ENCODE data around the gene LYPD8.

The LYPD8 gene

DNA sequence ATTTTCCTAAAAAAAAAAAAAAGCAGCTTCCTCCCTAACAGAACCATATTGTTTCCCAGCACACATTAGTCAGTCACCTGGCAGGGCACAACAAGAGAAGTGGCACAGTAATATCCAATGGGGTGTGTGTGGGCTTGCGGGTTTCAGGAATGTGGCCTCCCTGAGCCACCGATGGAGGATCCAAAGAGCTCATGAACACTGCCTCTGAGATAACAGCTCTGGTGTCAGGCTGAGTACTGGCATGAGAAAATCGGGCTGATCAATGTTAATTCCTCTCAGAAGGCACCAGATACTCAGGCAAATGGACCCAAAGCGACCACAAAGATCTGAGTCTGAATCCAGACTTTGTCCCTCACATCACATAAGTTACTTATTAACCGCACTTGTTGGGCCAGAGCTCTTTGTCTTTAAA lies 2.2 kb upstream of the LYPD8 start:
- no peak for DNase-seq (ENCODE audit: low read depth)

DNA sequence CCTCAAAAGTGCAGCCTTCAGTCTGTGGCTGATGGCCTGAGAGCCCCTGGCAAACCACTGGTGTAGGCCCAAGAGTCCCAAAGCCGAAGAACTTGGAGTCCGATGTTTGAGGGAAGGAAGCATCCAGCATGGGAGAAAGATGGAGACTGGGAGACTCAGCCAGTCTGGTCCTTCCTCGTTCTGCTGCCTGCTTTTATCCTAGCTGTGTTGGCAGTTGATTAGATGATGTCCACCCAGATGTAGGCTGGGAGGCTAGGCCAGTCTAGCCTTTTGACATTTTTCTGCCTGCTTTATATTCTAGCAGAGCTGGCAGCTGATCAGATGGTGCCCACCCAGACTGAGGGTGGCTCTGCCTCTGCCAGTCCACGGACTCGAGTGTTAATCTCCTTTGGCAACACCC lies 1.1 kb upstream of the LYPD8 start:
- no peak for DNase-seq (ENCODE audit: low read depth)

DNA sequence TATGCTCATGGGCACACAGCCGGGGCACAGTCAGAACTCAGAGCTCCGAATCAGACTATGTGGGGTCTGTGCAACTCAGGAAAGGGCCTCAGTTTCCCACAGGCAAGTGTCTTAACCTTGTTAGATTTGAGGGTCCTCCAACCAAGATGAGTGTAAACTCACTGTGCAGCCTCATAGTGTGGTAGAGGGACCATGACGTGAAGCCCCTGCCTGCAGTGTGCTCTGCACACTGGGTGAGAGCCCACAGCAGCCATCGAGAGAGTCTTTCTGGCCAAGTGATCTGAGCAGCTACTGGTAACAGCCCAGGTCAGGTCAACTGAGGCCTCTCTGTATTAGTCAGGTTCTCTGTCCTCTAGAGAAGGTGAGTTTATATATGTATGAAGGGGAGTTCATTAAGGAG lies 592 bp upstream of the LYPD8 start:
- no peak for DNase-seq (ENCODE audit: low read depth)

DNA sequence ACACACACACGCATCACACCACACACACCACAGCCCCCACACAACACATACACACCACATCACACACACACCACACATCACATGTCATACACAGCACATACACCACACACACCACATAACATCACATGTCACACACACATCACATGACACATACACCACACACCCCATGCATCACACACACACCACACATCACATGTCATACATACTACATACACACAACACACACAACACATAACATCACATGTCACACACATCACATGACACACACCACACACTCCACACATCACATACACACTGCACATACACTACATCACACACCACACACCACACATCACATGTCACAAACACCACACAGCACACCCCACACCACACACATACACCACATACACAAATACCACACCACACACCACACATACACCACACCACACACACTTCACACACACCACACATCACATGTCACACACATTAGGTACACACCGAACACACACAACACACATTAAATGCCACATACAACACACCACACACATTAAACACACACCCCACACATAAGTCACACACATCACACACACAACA lies 1.8 kb downstream of the LYPD8 start:
- DNase-seq (ENCODE audit: low read depth): no peak

DNA sequence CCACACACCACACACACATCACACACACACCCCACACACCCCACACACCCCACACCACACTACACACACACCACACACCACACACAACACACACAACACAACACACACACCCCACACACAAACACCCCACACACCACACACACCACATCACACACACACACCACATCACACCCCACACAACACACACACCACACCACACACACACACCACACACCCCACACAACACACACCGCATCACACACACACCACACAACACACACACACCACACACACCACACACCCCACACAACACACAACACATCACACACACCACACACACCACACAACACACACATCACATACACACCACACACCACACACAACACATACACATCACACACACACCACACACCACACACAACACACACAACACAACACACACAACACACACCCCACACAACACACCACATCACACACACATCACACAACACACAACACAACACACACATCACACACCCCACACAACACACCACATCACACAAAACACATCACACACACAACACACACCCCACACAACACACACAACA lies 2.4 kb downstream of the LYPD8 start:
- DNase-seq (ENCODE audit: low read depth): no peak

DNA sequence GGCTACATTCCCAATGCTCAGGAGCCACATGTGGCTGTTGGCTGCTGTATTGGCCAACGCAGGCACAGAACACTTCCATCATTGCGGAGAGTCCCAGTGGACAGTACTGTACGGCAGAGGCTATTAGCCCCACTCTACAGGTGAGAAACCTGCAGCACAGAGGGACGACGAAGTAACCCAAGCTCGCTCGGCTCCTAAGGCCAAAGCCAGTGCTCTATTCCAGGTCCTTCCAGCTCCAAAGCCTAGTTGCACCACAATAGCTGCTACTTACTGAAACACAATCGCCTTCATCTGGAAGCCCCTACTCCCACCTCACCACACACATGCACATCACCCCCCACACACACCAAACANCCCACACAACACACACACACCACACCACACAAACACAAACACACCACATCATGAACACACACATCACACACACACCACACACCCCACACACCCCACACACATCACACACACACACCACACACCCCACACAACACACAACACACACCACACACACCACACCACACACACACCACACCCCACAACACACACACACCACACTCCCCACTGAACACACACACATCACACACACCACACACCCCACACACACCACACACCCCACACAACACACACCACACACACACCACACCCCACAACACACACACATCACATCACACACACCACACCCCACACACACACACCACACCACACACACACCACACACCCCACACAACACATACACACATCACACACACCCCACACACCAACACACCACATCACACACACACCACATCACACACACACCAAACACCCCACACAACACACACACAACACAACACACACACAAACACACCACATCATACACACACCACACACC lies 3.2 kb downstream of the LYPD8 start:
- no peak for DNase-seq (ENCODE audit: low read depth)

GRCh38 chr1:248751635-248752034 lies 3.9 kb downstream of the LYPD8 start:
- no peak for DNase-seq (ENCODE audit: low read depth)

DNA sequence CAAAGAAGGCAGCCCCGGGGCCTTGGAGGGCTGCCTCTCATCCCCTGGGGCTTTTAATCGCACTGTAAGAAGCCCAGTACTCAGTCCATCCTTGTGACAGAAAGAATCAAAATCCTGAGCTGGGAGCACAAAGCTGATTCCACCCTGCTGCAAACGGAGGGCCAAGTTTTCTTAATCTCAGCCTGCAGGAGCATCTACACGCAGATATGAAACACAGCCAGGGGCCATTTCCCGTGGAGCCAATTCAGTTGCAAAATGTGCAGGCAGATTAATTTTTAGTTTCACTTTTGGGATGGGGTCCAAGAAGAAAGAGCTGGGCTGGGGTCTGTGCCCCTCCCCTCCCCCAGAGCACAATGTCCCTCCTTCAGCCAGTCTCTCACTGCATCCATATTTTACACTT lies 4.4 kb downstream of the LYPD8 start:
- no peak for DNase-seq (ENCODE audit: low read depth)

DNA sequence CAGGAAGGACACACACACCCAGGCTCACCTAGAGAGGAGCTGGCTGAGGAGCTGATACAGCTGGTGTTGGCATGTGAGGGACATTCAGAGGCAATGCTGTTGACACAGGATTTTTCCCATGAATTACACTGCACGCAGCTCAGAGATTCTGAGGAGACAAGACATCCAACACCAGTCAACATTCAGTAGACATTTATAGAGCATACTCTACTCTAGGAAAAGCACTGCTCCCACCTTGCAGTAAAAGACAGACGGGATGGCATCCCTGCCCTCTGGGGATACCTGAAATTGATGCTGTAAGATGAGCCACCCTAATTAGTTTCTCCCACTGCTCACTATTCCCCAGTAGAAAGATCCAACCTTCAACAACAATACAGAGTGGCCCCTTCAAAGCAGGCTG lies 5.1 kb downstream of the LYPD8 start:
- DNase-seq (ENCODE audit: low read depth): no peak

- DNase-seq (ENCODE audit: low read depth): no peak
These were observed 7.3 kb downstream of the LYPD8 start for GRCh38 chr1:248748211-248748610.

- no peak for DNase-seq (ENCODE audit: low read depth)
These were observed 14.7 kb downstream of the LYPD8 start for GRCh38 chr1:248740876-248741275.

DNA sequence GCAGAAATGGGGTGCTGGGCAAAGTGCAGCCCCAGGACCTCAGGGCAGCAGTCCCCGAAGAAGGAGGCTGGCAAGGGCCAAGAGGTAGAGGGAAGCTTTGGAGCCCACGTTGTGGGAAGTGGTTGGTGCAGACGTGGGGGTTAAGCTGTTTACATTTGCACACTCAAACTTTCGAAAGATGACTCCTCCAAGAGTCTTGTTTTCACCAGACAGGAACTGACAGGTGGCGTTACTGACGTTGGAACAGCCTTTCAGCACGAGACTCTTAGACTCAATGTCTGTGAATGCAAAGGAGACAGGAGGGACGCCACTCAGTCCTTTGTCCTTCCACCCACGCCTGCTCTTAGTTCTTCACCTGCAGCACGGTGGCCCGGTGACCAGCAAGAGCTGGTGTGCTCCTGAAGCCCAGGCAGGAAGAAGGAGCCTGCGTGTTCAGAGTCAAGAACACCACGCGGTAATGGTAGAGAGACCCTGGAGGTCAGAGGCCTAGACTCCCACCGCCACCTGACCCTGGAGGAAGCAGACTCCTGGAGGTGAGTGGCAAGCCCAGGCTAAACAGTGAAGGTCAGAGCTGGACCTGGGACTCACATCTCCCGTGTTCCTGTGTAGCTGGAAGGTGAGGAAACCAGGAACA lies 15.9 kb downstream of the LYPD8 start:
- no peak for DNase-seq (ENCODE audit: low read depth)

- no peak for DNase-seq (ENCODE audit: low read depth)
These were observed 18.1 kb downstream of the LYPD8 start for GRCh38 chr1:248737457-248737856.

GRCh38 chr1:248736977-248737376 lies 18.6 kb downstream of the LYPD8 start:
- no peak for DNase-seq (ENCODE audit: low read depth)

DNA sequence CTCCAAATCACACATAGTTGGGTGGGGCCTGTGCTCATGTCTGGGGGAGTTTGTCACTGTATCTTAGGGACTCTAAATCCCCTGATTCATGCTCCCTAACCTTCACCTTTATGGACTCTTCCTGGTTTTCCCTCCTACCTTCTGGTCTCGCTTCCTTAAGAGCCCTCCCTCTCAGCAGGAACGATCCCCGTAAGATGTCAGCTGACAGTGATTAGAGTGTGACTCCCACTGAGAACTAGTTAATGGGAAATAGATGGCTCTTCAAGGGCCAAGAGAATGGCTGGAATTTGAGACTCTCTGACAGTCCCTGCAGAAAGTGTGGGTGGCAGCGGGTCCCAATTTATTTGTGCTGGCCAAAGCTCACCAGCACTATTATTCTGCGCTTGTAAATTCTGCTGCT lies 22.0 kb downstream of the LYPD8 start:
- no peak for DNase-seq (ENCODE audit: low read depth)

DNA sequence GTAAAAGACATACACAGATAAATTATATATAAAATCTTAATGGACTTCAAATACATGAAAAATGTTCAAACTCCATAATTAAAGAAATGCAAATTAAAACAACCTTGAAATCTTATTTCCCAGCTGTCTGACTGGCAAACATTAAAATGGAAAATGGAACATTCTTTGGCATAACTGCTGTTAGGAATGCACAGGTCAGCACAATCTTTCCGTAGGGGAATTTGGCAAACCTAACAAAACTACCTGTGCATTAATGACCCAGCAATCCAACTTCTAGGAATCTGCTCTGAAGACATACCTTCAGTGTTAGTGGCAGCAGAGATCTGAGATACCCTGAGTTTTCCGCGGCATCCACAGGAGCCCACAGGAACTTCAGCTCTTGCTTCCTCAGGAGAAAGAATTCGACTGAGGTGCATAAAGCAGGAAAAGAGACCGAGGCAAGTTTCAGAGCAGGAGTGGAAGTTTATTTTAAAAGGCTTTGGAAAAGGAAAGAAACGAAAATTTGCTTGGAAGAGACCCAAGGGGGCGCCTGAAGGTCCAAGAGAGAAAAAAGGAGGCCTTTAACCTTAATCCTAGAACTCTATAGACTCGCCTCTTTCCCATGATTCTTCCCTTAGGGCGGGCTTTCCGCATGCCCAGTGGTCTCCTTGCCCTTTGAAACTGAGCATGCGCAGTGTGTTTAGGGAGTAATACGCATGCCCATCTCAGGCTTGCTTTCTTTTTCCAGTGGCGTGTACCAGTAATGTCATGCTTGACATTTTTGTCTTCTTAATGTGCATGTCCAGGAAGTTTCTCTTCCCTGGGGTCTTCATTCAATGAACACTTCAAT lies 24.8 kb downstream of the LYPD8 start:
- no peak for DNase-seq (ENCODE audit: low read depth)

DNA sequence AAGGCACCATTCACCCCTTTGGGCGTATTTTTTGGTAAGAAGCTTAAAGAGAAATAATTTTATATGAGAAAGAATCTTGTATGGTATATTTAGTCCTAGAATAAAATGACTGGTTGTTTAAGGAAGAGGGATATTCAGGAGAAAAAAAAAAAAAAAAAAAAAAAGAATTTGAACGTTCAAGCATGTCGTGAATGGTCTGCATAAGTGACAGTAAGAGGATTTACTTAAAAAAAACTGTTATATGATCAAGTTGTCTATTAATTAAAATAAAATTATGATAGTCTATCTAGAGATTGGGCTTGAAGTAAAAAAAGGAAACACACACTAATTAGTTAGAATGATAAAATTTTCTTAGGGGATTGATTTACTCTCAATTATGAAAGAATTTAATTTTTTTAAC lies 41.3 kb downstream of the LYPD8 start:
- no peak for DNase-seq (ENCODE audit: low read depth)

DNA sequence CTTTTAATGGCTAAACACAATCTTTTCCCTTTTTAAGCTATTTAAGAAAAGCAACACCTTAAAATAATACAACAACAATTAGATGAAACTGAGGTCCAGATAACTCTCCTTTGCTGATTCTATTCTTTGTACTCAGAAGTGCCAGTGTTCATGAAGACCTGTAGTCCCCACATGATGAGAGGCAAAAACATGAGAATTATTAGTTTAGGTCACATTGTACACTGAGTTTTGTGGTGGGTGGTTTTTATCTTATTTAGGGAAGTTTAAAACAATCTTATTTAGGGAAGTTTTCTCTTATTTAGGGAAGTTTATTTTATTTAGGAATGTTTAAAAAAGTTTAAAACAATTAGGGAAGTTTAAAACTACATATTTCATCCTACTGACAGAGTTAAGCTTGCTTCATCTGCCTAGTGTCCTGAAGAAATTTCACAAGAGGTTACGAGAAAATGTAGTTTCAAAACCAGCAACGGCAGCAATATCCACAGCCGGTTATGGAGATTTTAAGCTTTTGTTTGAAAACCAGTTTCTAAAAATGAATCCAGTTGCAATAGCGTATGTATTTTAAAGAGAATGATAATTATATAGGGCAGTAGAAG lies 45.2 kb downstream of the LYPD8 start:
- DNase-seq (ENCODE audit: low read depth): no peak

DNA sequence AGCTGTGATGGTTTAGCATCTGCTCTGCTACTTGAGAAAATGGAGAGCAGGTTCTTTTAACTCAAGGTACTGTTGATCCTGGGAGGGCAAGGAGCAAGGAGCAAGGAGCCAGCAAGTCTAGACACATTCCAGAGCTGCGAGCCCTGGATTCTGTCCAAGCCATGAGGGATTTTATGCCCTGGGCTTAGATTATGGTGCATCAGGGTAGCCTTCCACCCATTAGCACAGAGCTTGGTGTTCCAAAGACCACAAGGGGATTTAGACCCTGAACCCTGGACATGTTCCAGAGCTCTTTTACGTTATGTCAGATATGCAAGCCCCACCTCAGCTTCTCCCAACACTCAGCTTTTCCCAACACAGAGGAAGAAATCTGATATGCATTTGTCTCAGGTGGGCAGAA lies 51.0 kb downstream of the LYPD8 start:
- no peak for DNase-seq (ENCODE audit: low read depth)

- no peak for DNase-seq (ENCODE audit: low read depth)
These were observed 51.9 kb downstream of the LYPD8 start for GRCh38 chr1:248703674-248704073.

GRCh38 chr1:248702714-248703113 lies 52.8 kb downstream of the LYPD8 start, which contains the start of gene OR14I1:
Gene OR14I1, minus strand, starts transcription at chr1:248702766.
- DNase-seq (ENCODE audit: low read depth): no peak

GRCh38 chr1:248699099-248699498 lies 56.5 kb downstream of the LYPD8 start:
- DNase-seq (ENCODE audit: low read depth): no peak

All from activated T-helper 9 cell treated with anti-CD3 and anti-CD28 coated beads, Interleukin-2, amount 50 U/mL, for 16 hours (primary cell).